ENCODE measurements around the gene ARHGEF18. TPM values are rescaled to one million over a fixed set of nuclear protein-coding genes. Genes with fewer than 3 reads are reported as not detected.
A peak's percentile ranks its signal among the peaks of the same experiment; 100 is the strongest.
"Not testable (repeated sequence)": the region's sequence is repeated elsewhere in the genome, so short reads cannot be mapped to it uniquely, and the experiment has no call there.

The ARHGEF18 gene
- total RNA-seq, 2 experiments from 2014 or later, result 24.6 to 28.7 TPM

DNA sequence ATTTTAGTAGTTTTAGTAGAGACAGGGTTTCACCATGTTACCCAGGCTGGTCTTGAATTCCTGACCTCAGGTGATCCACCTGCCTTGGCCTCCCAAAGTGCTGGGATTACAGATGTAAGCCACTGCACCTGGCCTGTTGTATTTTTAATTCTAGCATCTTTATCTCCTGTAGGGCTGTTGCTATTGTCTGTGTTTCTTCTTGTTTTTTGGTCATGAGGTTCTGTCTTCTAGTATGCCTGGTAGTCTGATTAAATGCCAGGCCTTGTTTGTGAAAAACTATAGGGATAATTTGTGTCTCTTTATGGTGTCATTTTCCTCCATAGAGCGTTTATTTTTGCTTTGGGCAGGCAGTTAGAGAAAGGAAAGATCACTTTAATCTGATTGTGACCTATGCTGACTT lies 3.1 kb downstream of the ARHGEF18 start:
- CTCF ChIA-PET, result interaction anchor here (1.7 kb wide), 1 partner anchor 10 kb away, joined by 5 read pairs; no protein-coding TSS in a partner anchor
- no peak overlapping the region for H3K4me3 Mint-ChIP-seq
- H3K27ac Mint-ChIP-seq, result no peak overlapping the region
- H3K4me1 Mint-ChIP-seq (ENCODE audit: low read depth), result peaks cover 48% of the 10 kb centered on the region
- H3K9me3 Mint-ChIP-seq, result peaks cover 15% of the 10 kb centered on the region
- peaks cover 21% of the 10 kb centered on the region for H3K36me3 Mint-ChIP-seq (ENCODE audit: low read depth)
- no peak for DNase-seq
- H3K27me3 Mint-ChIP-seq (ENCODE audit: low read depth), result no peaks in the 10 kb centered on the region
- intact Hi-C loops (cut with micrococcal nuclease), result loop anchor here (5.0 kb wide), 1 partner anchor 325 kb away; the partner anchor contains the start of gene MCEMP1

- peaks cover 49% of the 10 kb centered on the region for H3K4me1 Mint-ChIP-seq (ENCODE audit: low read depth)
- peaks cover 24% of the 10 kb centered on the region for H3K36me3 Mint-ChIP-seq (ENCODE audit: low read depth)
- no peak overlapping the region for H3K27ac Mint-ChIP-seq
- H3K4me3 Mint-ChIP-seq, result no peak overlapping the region
- peaks cover 15% of the 10 kb centered on the region for H3K9me3 Mint-ChIP-seq
- no peaks in the 10 kb centered on the region for H3K27me3 Mint-ChIP-seq (ENCODE audit: low read depth)
- DNase-seq, result no peak
- intact Hi-C loops (cut with micrococcal nuclease), result loop anchor here (2.0 kb wide), 1 partner anchor 180 kb away; the partner anchor contains the start of gene PNPLA6
- CTCF ChIA-PET, result interaction anchor here (0.6 to 4.6 kb wide), 12 partner anchors 11 to 292 kb away, joined by 3 to 46 read pairs (median 5); partner anchors contain the start of gene PNPLA6
Observed at GRCh38 chr19:7355151-7355820, 6.5 kb downstream of the ARHGEF18 start.

GRCh38 chr19:7355871-7356270 lies 7.1 kb downstream of the ARHGEF18 start:
- no peak overlapping the region for H3K27ac Mint-ChIP-seq

DNA sequence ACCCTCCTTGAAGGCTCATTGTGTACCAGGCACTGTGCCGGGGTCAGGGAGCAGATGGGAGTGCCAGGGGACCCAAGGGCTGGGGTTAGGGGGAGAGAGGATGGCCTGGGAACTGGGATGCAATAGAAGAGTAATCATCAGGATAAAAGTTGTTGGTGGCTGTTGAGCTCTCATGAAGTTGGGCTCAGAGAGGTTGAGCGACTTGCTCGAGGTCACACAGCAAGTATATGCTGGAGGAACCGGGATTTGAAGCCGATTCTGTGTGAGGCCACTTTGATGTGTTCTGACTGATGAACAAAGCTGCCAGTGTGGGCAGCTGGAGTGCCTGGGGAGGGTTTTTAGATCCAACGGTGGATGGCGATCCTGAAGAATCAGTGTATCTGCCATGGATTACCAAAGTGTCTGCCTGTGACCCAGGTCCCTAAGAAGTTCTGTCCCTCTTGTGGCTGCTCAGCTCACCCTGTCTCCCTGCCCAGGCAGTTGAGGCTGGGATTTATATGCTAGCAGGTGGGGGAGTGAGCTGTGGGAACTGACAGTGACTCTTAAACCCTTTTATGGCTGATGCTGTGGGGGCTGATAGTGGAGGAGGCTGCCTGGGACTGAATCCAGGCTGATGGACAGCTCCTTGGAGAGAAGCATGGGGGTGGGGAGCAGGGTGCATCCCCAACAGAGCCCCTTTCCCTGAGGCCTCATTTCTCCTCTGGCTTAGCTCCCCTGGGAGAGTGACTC lies 8.3 kb downstream of the ARHGEF18 start:
- intact Hi-C loops (cut with micrococcal nuclease), result no loop called here
- Mint-ChIP-seq H3K27me3 (ENCODE audit: low read depth) (no peaks in the 10 kb centered on the region), H3K4me1 (ENCODE audit: low read depth) (peaks cover 46% of the 10 kb centered on the region), H3K9me3 (peaks cover 2% of the 10 kb centered on the region), H3K27ac (no peak overlapping the region), H3K4me3 (no peak overlapping the region), H3K36me3 (ENCODE audit: low read depth) (peaks cover 16% of the 10 kb centered on the region)
- DNase-seq, result no peak
- CTCF ChIA-PET, result interaction anchor here (0.7 to 4.6 kb wide), 5 partner anchors 9 to 443 kb away, joined by 3 to 35 read pairs (median 5); no protein-coding TSS in a partner anchor

More at GRCh38 chr19:7355871-7356270, 7.1 kb downstream of the ARHGEF18 start:
- peaks cover 50% of the 10 kb centered on the region for H3K4me1 Mint-ChIP-seq (ENCODE audit: low read depth)
- H3K9me3 Mint-ChIP-seq, result peaks cover 12% of the 10 kb centered on the region
- intact Hi-C loops (cut with micrococcal nuclease), result loop anchor here (2.0 kb wide), 1 partner anchor 179 kb away; the partner anchor contains the start of gene PNPLA6
- H3K27me3 Mint-ChIP-seq (ENCODE audit: low read depth), result no peaks in the 10 kb centered on the region
- no peak overlapping the region for H3K4me3 Mint-ChIP-seq
- CTCF ChIA-PET, result interaction anchor here (0.7 to 4.6 kb wide), 5 partner anchors 11 to 61 kb away, joined by 3 to 46 read pairs (median 11); no protein-coding TSS in a partner anchor
- DNase-seq, result no peak
- H3K36me3 Mint-ChIP-seq (ENCODE audit: low read depth), result peaks cover 21% of the 10 kb centered on the region

- peaks cover 18% of the 10 kb centered on the region for H3K36me3 Mint-ChIP-seq (ENCODE audit: low read depth)
- intact Hi-C loops (cut with micrococcal nuclease), result no loop called here
- peaks cover 45% of the 10 kb centered on the region for H3K4me1 Mint-ChIP-seq (ENCODE audit: low read depth)
- CTCF ChIA-PET, result interaction anchor here (1.3 to 4.6 kb wide), 3 partner anchors 8 to 442 kb away, joined by 3 to 35 read pairs (median 3); no protein-coding TSS in a partner anchor
- no peak for DNase-seq
- no peak overlapping the region for H3K27ac Mint-ChIP-seq
- H3K27me3 Mint-ChIP-seq (ENCODE audit: low read depth), result no peaks in the 10 kb centered on the region
- H3K4me3 Mint-ChIP-seq, result no peak overlapping the region
- no peaks in the 10 kb centered on the region for H3K9me3 Mint-ChIP-seq
Observed at GRCh38 chr19:7358102-7358597, 9.4 kb downstream of the ARHGEF18 start.

- Mint-ChIP-seq H3K27ac (no peak overlapping the region), H3K9me3 (no peaks in the 10 kb centered on the region), H3K36me3 (ENCODE audit: low read depth) (peaks cover 20% of the 10 kb centered on the region), H3K4me3 (no peak overlapping the region), H3K4me1 (ENCODE audit: low read depth) (peaks cover 32% of the 10 kb centered on the region), H3K27me3 (ENCODE audit: low read depth) (no peaks in the 10 kb centered on the region)
- CTCF ChIA-PET, result interaction anchor here (0.6 to 1.3 kb wide), 3 partner anchors 20 to 208 kb away, joined by 3 to 8 read pairs (median 4); no protein-coding TSS in a partner anchor
- intact Hi-C loops (cut with micrococcal nuclease), result no loop called here
- DNase-seq, result no peak
Observed at GRCh38 chr19:7360393-7360984, 11.8 kb downstream of the ARHGEF18 start.

DNA sequence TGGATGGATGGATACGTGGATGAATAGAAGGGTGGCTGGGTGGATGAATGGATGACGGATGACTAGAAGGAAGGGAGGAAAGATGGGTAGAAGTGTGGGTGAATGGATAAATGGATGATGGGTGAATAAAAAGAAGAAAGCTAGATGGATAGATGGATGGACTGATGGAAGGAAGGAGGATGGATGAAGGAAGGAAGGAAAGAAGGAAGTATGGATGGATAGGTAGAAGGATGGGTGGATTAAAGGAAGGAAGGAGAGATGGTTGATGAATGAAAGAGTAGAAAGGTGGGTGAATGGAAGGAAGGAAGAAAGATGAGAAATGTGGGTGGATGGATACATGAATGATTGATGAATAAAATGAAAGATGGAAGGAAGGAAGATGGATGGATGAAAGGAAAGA lies 14.5 kb downstream of the ARHGEF18 start:
- H3K4me1 Mint-ChIP-seq (ENCODE audit: low read depth), result peaks cover 15% of the 10 kb centered on the region
- intact Hi-C loops (cut with micrococcal nuclease), result no loop called here
- no peak overlapping the region for H3K4me3 Mint-ChIP-seq
- CTCF ChIA-PET, result interaction anchor here (1.1 kb wide), 1 partner anchor 9 kb away, joined by 4 read pairs; no protein-coding TSS in a partner anchor
- H3K9me3 Mint-ChIP-seq, result no peaks in the 10 kb centered on the region
- H3K36me3 Mint-ChIP-seq (ENCODE audit: low read depth), result peaks cover 15% of the 10 kb centered on the region
- H3K27me3 Mint-ChIP-seq (ENCODE audit: low read depth), result no peaks in the 10 kb centered on the region
- no peak for DNase-seq
- no peak overlapping the region for H3K27ac Mint-ChIP-seq

- intact Hi-C loops (cut with micrococcal nuclease), result loop anchor here (1.0 kb wide), 1 partner anchor 13 kb away; no protein-coding TSS in a partner anchor
- Mint-ChIP-seq H3K27me3 (ENCODE audit: low read depth) (no peaks in the 10 kb centered on the region), H3K4me3 (no peak overlapping the region), H3K27ac (no peak overlapping the region), H3K36me3 (ENCODE audit: low read depth) (peaks cover 19% of the 10 kb centered on the region), H3K9me3 (no peaks in the 10 kb centered on the region), H3K4me1 (ENCODE audit: low read depth) (peaks cover 6% of the 10 kb centered on the region)
- DNase-seq, result peak; percentile 50
- CTCF ChIA-PET, result interaction anchor here (0.7 to 3.5 kb wide), 15 partner anchors 8 to 314 kb away, joined by 3 to 35 read pairs (median 3); partner anchors contain the start of genes MCOLN1, PEX11G and TRAPPC5
Observed at GRCh38 chr19:7366701-7367420, 18.1 kb downstream of the ARHGEF18 start.

- peaks cover 13% of the 10 kb centered on the region for H3K36me3 Mint-ChIP-seq (ENCODE audit: low read depth)
- H3K27me3 Mint-ChIP-seq (ENCODE audit: low read depth), result no peaks in the 10 kb centered on the region
- peak overlapping the region; percentile 27 for H3K27ac Mint-ChIP-seq
- CTCF ChIA-PET, result interaction anchor here (1.8 to 3.5 kb wide), 2 partner anchors 12 to 14 kb away, joined by 6 to 22 read pairs; no protein-coding TSS in a partner anchor
- DNase-seq, result no peak
- no peak overlapping the region for H3K4me3 Mint-ChIP-seq
- intact Hi-C loops (cut with micrococcal nuclease), result no loop called here
- H3K9me3 Mint-ChIP-seq, result no peaks in the 10 kb centered on the region
- H3K4me1 Mint-ChIP-seq (ENCODE audit: low read depth), result no peaks in the 10 kb centered on the region
Observed at GRCh38 chr19:7368456-7368855, 19.7 kb downstream of the ARHGEF18 start.

- CTCF ChIA-PET, result interaction anchor here (0.6 to 3.5 kb wide), 3 partner anchors 11 to 199 kb away, joined by 3 to 22 read pairs (median 6); no protein-coding TSS in a partner anchor
- Mint-ChIP-seq H3K27ac (peak overlapping the region; percentile 27), H3K36me3 (ENCODE audit: low read depth) (peaks cover 10% of the 10 kb centered on the region)
- DNase-seq; H3K9me3 Mint-ChIP-seq; H3K27me3 Mint-ChIP-seq (ENCODE audit: low read depth); H3K4me3 Mint-ChIP-seq; H3K4me1 Mint-ChIP-seq (ENCODE audit: low read depth); intact Hi-C loops (cut with micrococcal nuclease): not testable (repeated sequence)
Observed at GRCh38 chr19:7368866-7369265, 20.1 kb downstream of the ARHGEF18 start.

GRCh38 chr19:7370546-7370945 lies 21.8 kb downstream of the ARHGEF18 start:
- H3K4me1 Mint-ChIP-seq (ENCODE audit: low read depth), result no peaks in the 10 kb centered on the region
- H3K9me3 Mint-ChIP-seq, result no peaks in the 10 kb centered on the region
- no peak overlapping the region for H3K27ac Mint-ChIP-seq
- H3K36me3 Mint-ChIP-seq (ENCODE audit: low read depth), result peaks cover 7% of the 10 kb centered on the region
- H3K4me3 Mint-ChIP-seq, result no peak overlapping the region
- no peak for DNase-seq
- intact Hi-C loops (cut with micrococcal nuclease), result no loop called here
- no peaks in the 10 kb centered on the region for H3K27me3 Mint-ChIP-seq (ENCODE audit: low read depth)
- CTCF ChIA-PET, result interaction anchor here (2.9 kb wide), 1 partner anchor 16 kb away, joined by 11 read pairs; no protein-coding TSS in a partner anchor
